A673 (cell line): ENCODE results near the gene APOBEC3A. TPM values are rescaled to one million over a fixed set of nuclear protein-coding genes. Genes with fewer than 3 reads are reported as not detected.

Experiments
- BruUV-seq: library from RNA; stranded (reverse); fragments of 400-500 nt; replicated peaks from 2 replicates; lab custom pipeline; 2021; lab: Mats Ljungman, UMichigan
- CTCF ChIA-PET: fragments of 300-600 bp; sonication (Branson Sonifier 250); formaldehyde crosslinking; loops from one replicate; lab custom pipeline; 2022; ENCODE audit warnings: antibody characterized with exemption; lab: Charles Lee
- POLR2A ChIA-PET: fragments of 300-600 bp; sonication (Branson Sonifier 250); formaldehyde crosslinking; loops from one replicate; lab custom pipeline; 2022; ENCODE audit warnings: antibody characterized with exemption; ENCODE audit not compliant: low non-redundant PET; lab: Charles Lee
- DNase-seq: peaks from one replicate; pipeline ENCODE4 v3.0.0-alpha.2; 2015; ENCODE audit warnings: low spot score
- H3K27ac ChIP-seq: fragments of 200-600 bp; sonication (generic); 2 replicates; pipeline ENCODE4 v1.5.1; 2016; ENCODE audit warnings: mixed run types, low read depth, mild to moderate bottlenecking, mixed read lengths, antibody characterized with exemption, low read length; ENCODE audit not compliant: poor library complexity, severe bottlenecking
- H3K27me3 ChIP-seq: fragments of 200-600 bp; sonication (generic); replicated peaks from 2 replicates; pipeline ENCODE4 v1.6.1; 2017; ENCODE audit warnings: mixed run types, low read depth, mild to moderate bottlenecking, mixed read lengths, antibody characterized with exemption, low read length; ENCODE audit not compliant: insufficient read depth, poor library complexity
- H3K36me3 ChIP-seq: fragments of 200-600 bp; sonication (generic); 2 replicates; pipeline ENCODE4 v1.6.1; 2016; ENCODE audit warnings: mixed run types, mild to moderate bottlenecking, mixed read lengths, antibody characterized with exemption, low read length; ENCODE audit not compliant: insufficient read depth, poor library complexity, severe bottlenecking
- H3K4me1 ChIP-seq: fragments of 200-600 bp; sonication (generic); 2 replicates; pipeline ENCODE4 v1.6.1; 2017; ENCODE audit warnings: mixed run types, mild to moderate bottlenecking, mixed read lengths, antibody characterized with exemption, low read length; ENCODE audit not compliant: insufficient read depth, poor library complexity, severe bottlenecking
- H3K4me3 ChIP-seq: fragments of 200-600 bp; sonication (generic); 2 replicates; pipeline ENCODE4 v1.5.1; 2016; ENCODE audit warnings: low read depth, mixed run types, mild to moderate bottlenecking, mixed read lengths, low read length; ENCODE audit not compliant: poor library complexity, severe bottlenecking
- H3K9me3 ChIP-seq: fragments of 200-600 bp; sonication (generic); 2 replicates; pipeline ENCODE4 v1.6.1; 2016; ENCODE audit warnings: mixed run types, low read depth, mild to moderate bottlenecking, mixed read lengths, antibody characterized with exemption, low read length; ENCODE audit not compliant: poor library complexity, severe bottlenecking
- CTCF ChIP-seq: fragments of 300-800, 200-600 bp; sonication (generic); conservative IDR thresholded peaks from 2 replicates; pipeline ENCODE4 v1.5.1; 2017; ENCODE audit warnings: low read depth, mild to moderate bottlenecking, antibody characterized with exemption, low read length, moderate library complexity, mixed read lengths
- EZH2 ChIP-seq: fragments of 200-600 bp; sonication (generic); IDR thresholded peaks from 2 replicates; pipeline ENCODE4 v1.6.1; 2017; ENCODE audit warnings: borderline replicate concordance, low read depth, mild to moderate bottlenecking, mixed read lengths, antibody characterized with exemption, low read length; ENCODE audit not compliant: poor library complexity, severe bottlenecking
- intact Hi-C: fragments of 100-400 bp; cut with micrococcal nuclease; formaldehyde crosslinking; loops from one replicate; pipeline ENCODE4 v1.10.0; 2022; ENCODE audit not compliant: unreplicated experiment
- total RNA-seq: library from RNA; stranded (reverse); gene quantifications from 2 replicates; pipeline ENCODE4 v1.2.3, GENCODE V29; 2021

Gene APOBEC3A
- total RNA-seq, 1 experiment from 2014 or later: not detected

GRCh38 chr22:38923463-38924346 lies 33.7 kb upstream of the APOBEC3A start:
- BruUV-seq: no TSS peak
- intact Hi-C loops: no loop called here
- ChIA-PET CTCF (interaction anchor here (1.0 kb wide), 1 partner anchor 158 kb away, joined by 3 read pairs; no protein-coding TSS in a partner anchor), POLR2A (no interaction called here)
- TF ChIP-seq CTCF: peak; percentile 48
- TF ChIP-seq EZH2: no peak
- Histone ChIP-seq H3K27me3 (no peaks in the 10 kb centered on the region), H3K27ac (peak overlapping the region; percentile 57), H3K4me1 (peaks cover 18% of the 10 kb centered on the region), H3K36me3 (no peaks in the 10 kb centered on the region), H3K9me3 (no peaks in the 10 kb centered on the region), H3K4me3 (peak overlapping the region; percentile 27)
- DNase-seq: peak; percentile 93

GRCh38 chr22:38924347-38924952 lies 33.0 kb upstream of the APOBEC3A start:
- BruUV-seq: no TSS peak
- Histone ChIP-seq H3K27me3 (no peaks in the 10 kb centered on the region), H3K4me1 (peaks cover 18% of the 10 kb centered on the region), H3K36me3 (no peaks in the 10 kb centered on the region), H3K27ac (peak overlapping the region; percentile 57), H3K9me3 (no peaks in the 10 kb centered on the region), H3K4me3 (peak overlapping the region; percentile 27)
- CTCF ChIA-PET: interaction anchor here (1.0 kb wide), 1 partner anchor 158 kb away, joined by 3 read pairs; no protein-coding TSS in a partner anchor
- intact Hi-C loops: no loop called here
- POLR2A ChIA-PET: no interaction called here
- no peak for TF ChIP-seq EZH2
- no peak for TF ChIP-seq CTCF
- peak; percentile 82 for DNase-seq

GRCh38 chr22:38925571-38926041 lies 31.8 kb upstream of the APOBEC3A start:
- Histone ChIP-seq H3K9me3 (no peaks in the 10 kb centered on the region), H3K27ac (no peak overlapping the region), H3K4me1 (peaks cover 18% of the 10 kb centered on the region), H3K27me3 (no peaks in the 10 kb centered on the region), H3K36me3 (no peaks in the 10 kb centered on the region), H3K4me3 (no peak overlapping the region)
- TF ChIP-seq EZH2 (no peak), CTCF (no peak)
- intact Hi-C loops: no loop called here
- DNase-seq: no peak
- ChIA-PET CTCF (no interaction called here), POLR2A (interaction anchor here (0.7 kb wide), 1 partner anchor 55 kb away, joined by 7 read pairs; no protein-coding TSS in a partner anchor)
- no TSS peak for BruUV-seq
